Measurements from ENCODE around the gene MAPT. TPM values are rescaled to one million over a fixed set of nuclear protein-coding genes. Genes with fewer than 3 reads are reported as not detected.

The MAPT gene
- polyA plus RNA-seq (2012; ENCODE audit: missing spikeins): 0.13 TPM

- peak; percentile 87 for FAIRE-seq
- TF ChIP-seq POLR2AphosphoS5 (IDR thresholded peaks at IDR 0.05; ENCODE audit: low read depth, low read length): no peak
- no peak for TF ChIP-seq POLR2A (IDR thresholded peaks at IDR 0.05; ENCODE audit: low read depth, low read length)
- no peak for TF ChIP-seq TAF1 (IDR thresholded peaks at IDR 0.05; ENCODE audit: borderline replicate concordance, low read depth, low read length)
- DNase-seq (ENCODE audit: insufficient read length): peak; percentile 96
These were observed at the start of gene MAPT for GRCh38 chr17:45894022-45894784. Gene MAPT (plus strand): TSS chr17:45894554. CDS start chr17:45962338, 67,784 bp downstream.

- FAIRE-seq: no peak
- DNase-seq (ENCODE audit: insufficient read length): no peak
- TF ChIP-seq POLR2AphosphoS5 (IDR thresholded peaks at IDR 0.05; ENCODE audit: low read depth, low read length): no peak
- no peak for TF ChIP-seq TAF1 (IDR thresholded peaks at IDR 0.05; ENCODE audit: borderline replicate concordance, low read depth, low read length)
- TF ChIP-seq POLR2A (IDR thresholded peaks at IDR 0.05; ENCODE audit: low read depth, low read length): no peak
These were observed 49.5 kb upstream of the MAPT start, which contains the start of gene SPPL2C for GRCh38 chr17:45844695-45845375. Gene SPPL2C (plus strand): TSS chr17:45844881. CDS start chr17:45844907, 26 bp downstream.

GRCh38 chr17:45845376-45846185, 48.8 kb upstream of the MAPT start:
- DNase-seq (ENCODE audit: insufficient read length) (no peak), FAIRE-seq (no peak)
- TF ChIP-seq POLR2AphosphoS5 (IDR thresholded peaks at IDR 0.05; ENCODE audit: low read depth, low read length) (no peak), TAF1 (IDR thresholded peaks at IDR 0.05; ENCODE audit: borderline replicate concordance, low read depth, low read length) (no peak), POLR2A (IDR thresholded peaks at IDR 0.05; ENCODE audit: low read depth, low read length) (no peak)

- no peak for FAIRE-seq
- DNase-seq (ENCODE audit: insufficient read length): no peak
- TF ChIP-seq TAF1 (IDR thresholded peaks at IDR 0.05; ENCODE audit: borderline replicate concordance, low read depth, low read length) (no peak), POLR2A (IDR thresholded peaks at IDR 0.05; ENCODE audit: low read depth, low read length) (no peak), POLR2AphosphoS5 (IDR thresholded peaks at IDR 0.05; ENCODE audit: low read depth, low read length) (no peak)
These were observed 48.1 kb upstream of the MAPT start for GRCh38 chr17:45846223-45846622.

GRCh38 chr17:45846646-45847045, 47.7 kb upstream of the MAPT start:
- DNase-seq (ENCODE audit: insufficient read length): no peak
- TF ChIP-seq TAF1 (IDR thresholded peaks at IDR 0.05; ENCODE audit: borderline replicate concordance, low read depth, low read length) (no peak), POLR2AphosphoS5 (IDR thresholded peaks at IDR 0.05; ENCODE audit: low read depth, low read length) (no peak), POLR2A (IDR thresholded peaks at IDR 0.05; ENCODE audit: low read depth, low read length) (no peak)
- no peak for FAIRE-seq

GRCh38 chr17:45847101-45847500, 47.3 kb upstream of the MAPT start:
- FAIRE-seq (no peak), DNase-seq (ENCODE audit: insufficient read length) (no peak)
- no peak for TF ChIP-seq POLR2AphosphoS5 (IDR thresholded peaks at IDR 0.05; ENCODE audit: low read depth, low read length)
- TF ChIP-seq TAF1 (IDR thresholded peaks at IDR 0.05; ENCODE audit: borderline replicate concordance, low read depth, low read length): no peak
- TF ChIP-seq POLR2A (IDR thresholded peaks at IDR 0.05; ENCODE audit: low read depth, low read length): no peak

GRCh38 chr17:45847747-45848146, 46.6 kb upstream of the MAPT start:
- FAIRE-seq (no peak), DNase-seq (ENCODE audit: insufficient read length) (no peak)

GRCh38 chr17:45848405-45848804, 45.9 kb upstream of the MAPT start:
- DNase-seq (ENCODE audit: insufficient read length) (no peak), FAIRE-seq (no peak)
- TF ChIP-seq POLR2A (IDR thresholded peaks at IDR 0.05; ENCODE audit: low read depth, low read length) (no peak), POLR2AphosphoS5 (IDR thresholded peaks at IDR 0.05; ENCODE audit: low read depth, low read length) (no peak), TAF1 (IDR thresholded peaks at IDR 0.05; ENCODE audit: borderline replicate concordance, low read depth, low read length) (no peak)

More at GRCh38 chr17:45847747-45848146, 46.6 kb upstream of the MAPT start:
- TF ChIP-seq POLR2A (IDR thresholded peaks at IDR 0.05; ENCODE audit: low read depth, low read length) (no peak), POLR2AphosphoS5 (IDR thresholded peaks at IDR 0.05; ENCODE audit: low read depth, low read length) (no peak), TAF1 (IDR thresholded peaks at IDR 0.05; ENCODE audit: borderline replicate concordance, low read depth, low read length) (no peak)

GRCh38 chr17:45848868-45849535, 45.4 kb upstream of the MAPT start:
- TF ChIP-seq POLR2AphosphoS5 (IDR thresholded peaks at IDR 0.05; ENCODE audit: low read depth, low read length): no peak
- TF ChIP-seq POLR2A (IDR thresholded peaks at IDR 0.05; ENCODE audit: low read depth, low read length): no peak
- TF ChIP-seq TAF1 (IDR thresholded peaks at IDR 0.05; ENCODE audit: borderline replicate concordance, low read depth, low read length): no peak
- FAIRE-seq: no peak
- DNase-seq (ENCODE audit: insufficient read length): no peak

GRCh38 chr17:45849536-45849990, 44.8 kb upstream of the MAPT start:
- FAIRE-seq (no peak), DNase-seq (ENCODE audit: insufficient read length) (no peak)
- TF ChIP-seq POLR2AphosphoS5 (IDR thresholded peaks at IDR 0.05; ENCODE audit: low read depth, low read length) (no peak), TAF1 (IDR thresholded peaks at IDR 0.05; ENCODE audit: borderline replicate concordance, low read depth, low read length) (no peak), POLR2A (IDR thresholded peaks at IDR 0.05; ENCODE audit: low read depth, low read length) (no peak)
